CD14-positive monocyte (primary cell): ENCODE data around the gene C20orf141. TPM values are rescaled to one million over a fixed set of nuclear protein-coding genes. Genes with fewer than 3 reads are reported as not detected.

ENCODE experiments used
- DNase-seq, 3 donors: peaks; one replicate each; pipeline ENCODE4 v3.0.0-alpha.2; 2011 to 2022
- H2AFZ ChIP-seq: 2 replicates; pipeline ENCODE4 v1.6.0; 2012; ENCODE audit warnings: mild to moderate bottlenecking, low read depth, low read length, inconsistent platforms; ENCODE audit not compliant: insufficient read depth, poor library complexity, severe bottlenecking
- H3K27ac ChIP-seq, 2 donors: 1 replicate in 1 of 2; 2 replicates in 1 of 2; pipeline ENCODE4 v1.5.1; 2012 to 2013; ENCODE audit warnings: low read length in 2 of 2, control low read depth in 1 of 2, inconsistent platforms in 1 of 2, low read depth in 1 of 2, mild to moderate bottlenecking in 1 of 2
- H3K27me3 ChIP-seq, 2 donors: one replicate each; pipeline versions ENCODE4 v1.6.0 to v1.6.1; 2011 to 2013; ENCODE audit warnings: low read length in 2 of 2; ENCODE audit not compliant: control insufficient read depth in 2 of 2, insufficient read depth in 2 of 2
- H3K36me3 ChIP-seq, 2 donors: replicated peaks in 1 of 2; 1 replicate in 1 of 2; 2 replicates in 1 of 2; pipeline versions ENCODE4 v1.5.1 to v1.6.1; 2012 to 2013; ENCODE audit warnings: low read length in 2 of 2, control low read depth in 1 of 2, inconsistent platforms in 1 of 2, mild to moderate bottlenecking in 1 of 2; ENCODE audit not compliant: insufficient read depth in 2 of 2, control insufficient read depth in 1 of 2
- H3K4me1 ChIP-seq, 2 donors: 1 replicate in 1 of 2; 2 replicates in 1 of 2; pipeline versions ENCODE4 v1.5.1 to v1.6.1; 2012 to 2013; ENCODE audit warnings: low read length in 2 of 2, control low read depth in 1 of 2, inconsistent platforms in 1 of 2, mild to moderate bottlenecking in 1 of 2, moderate library complexity in 1 of 2; ENCODE audit not compliant: insufficient read depth in 2 of 2, control insufficient read depth in 1 of 2
- H3K4me2 ChIP-seq: replicated peaks from 2 replicates; pipeline ENCODE3; 2012; ENCODE audit warnings: low read length, moderate library complexity, mild to moderate bottlenecking; ENCODE audit not compliant: poor library complexity, severe bottlenecking; ENCODE audit errors: extremely low read depth
- H3K4me3 ChIP-seq, 3 experiments: fragments of 200-600 bp in 1 of 3; sonication (generic) in 1 of 3; replicated peaks in 1 of 3; 1 replicate in 2 of 3; 2 replicates in 1 of 3; pipeline ENCODE4 v1.5.1; 2011 to 2013; ENCODE audit warnings: low read length in 3 of 3, mild to moderate bottlenecking in 3 of 3, control low read depth in 2 of 3, low read depth in 2 of 3, inconsistent platforms in 1 of 3, moderate library complexity in 1 of 3
- H3K79me2 ChIP-seq: 2 replicates; pipeline ENCODE4 v1.6.0; 2012; ENCODE audit warnings: mild to moderate bottlenecking, control low read depth, inconsistent platforms, low read length, moderate library complexity; ENCODE audit not compliant: insufficient read depth
- H3K9ac ChIP-seq: 2 replicates; pipeline ENCODE4 v1.6.0; 2017; ENCODE audit warnings: low read length, mild to moderate bottlenecking; ENCODE audit not compliant: insufficient read depth, poor library complexity, severe bottlenecking
- H3K9me3 ChIP-seq, 2 donors: replicated peaks in 1 of 2; 1 replicate in 1 of 2; 2 replicates in 1 of 2; pipeline versions ENCODE4 v1.5.1 to v1.6.1; 2012 to 2013; ENCODE audit warnings: low read length in 2 of 2, control low read depth in 1 of 2; ENCODE audit not compliant: control insufficient read depth in 1 of 2, insufficient read depth in 1 of 2
- H4K20me1 ChIP-seq: 2 replicates; pipeline ENCODE4 v1.6.0; 2012; ENCODE audit warnings: mild to moderate bottlenecking, low read length, control low read depth, moderate library complexity; ENCODE audit not compliant: insufficient read depth
- H3K27ac Mint-ChIP-seq, 7 donors: one replicate each; pipeline ENCODE4 v1.8.0; 2020; ENCODE audit warnings: mild to moderate bottlenecking in 7 of 7, mixed read lengths in 7 of 7, moderate library complexity in 6 of 7, inconsistent platforms in 2 of 7
- H3K27me3 Mint-ChIP-seq, 3 donors: one replicate each; pipeline ENCODE4 v1.8.0; 2021 to 2022; ENCODE audit warnings: low read depth in 3 of 3, mild to moderate bottlenecking in 3 of 3, mixed read lengths in 3 of 3, moderate library complexity in 3 of 3, inconsistent platforms in 1 of 3
- H3K36me3 Mint-ChIP-seq, 2 donors: one replicate each; pipeline ENCODE4 v1.8.0; 2020; ENCODE audit warnings: mixed read lengths in 2 of 2, inconsistent platforms in 1 of 2, mild to moderate bottlenecking in 1 of 2
- H3K4me1 Mint-ChIP-seq: one replicate; pipeline ENCODE4 v1.8.0; 2020; ENCODE audit warnings: mild to moderate bottlenecking, mixed read lengths
- H3K4me3 Mint-ChIP-seq, 2 donors: one replicate each; pipeline ENCODE4 v1.8.0; 2020; ENCODE audit warnings: mild to moderate bottlenecking in 2 of 2, mixed read lengths in 2 of 2, moderate library complexity in 1 of 2
- H3K9me3 Mint-ChIP-seq, 7 donors: one replicate each; pipeline ENCODE4 v1.8.0; 2020 to 2022; ENCODE audit warnings: mixed read lengths in 7 of 7, mild to moderate bottlenecking in 6 of 7, moderate library complexity in 6 of 7, inconsistent platforms in 2 of 7
- CTCF ChIP-seq: fragments of 200-600 bp; IDR thresholded peaks from one replicate; pipeline ENCODE4 v1.8.0; 2022; ENCODE audit warnings: antibody characterized with exemption, mild to moderate bottlenecking
- WGBS: methylation state at CpG from one replicate; pipeline ENCODE4 v1.1.5; 2013; ENCODE audit warnings: missing lambda C conversion rate; ENCODE audit not compliant: insufficient coverage; 5-methylcytosine and 5-hydroxymethylcytosine counted together
- intact Hi-C, 2 donors: fragments of 100-400 bp; cut with micrococcal nuclease; formaldehyde crosslinking; loops; one replicate each; pipeline versions ENCODE4 v1.15.0 to v1.15.1; 2023
- polyA plus RNA-seq, 3 donors: library from polyadenylated mRNA; depleted of rRNA in 1 of 3; unstranded in 2 of 3; stranded (reverse) in 1 of 3; fragments of 300-500 nt in 2 of 3; fragments of >200 nt in 1 of 3; fragmentation: Illumina TruSeq in 2 of 3; gene quantifications; 1 replicate in 2 of 3; 2 replicates in 1 of 3; pipeline ENCODE4 v1.2.3, GENCODE V29; 2012 to 2021

Gene C20orf141
- polyA plus RNA-seq, 3 donors: not detected

DNA sequence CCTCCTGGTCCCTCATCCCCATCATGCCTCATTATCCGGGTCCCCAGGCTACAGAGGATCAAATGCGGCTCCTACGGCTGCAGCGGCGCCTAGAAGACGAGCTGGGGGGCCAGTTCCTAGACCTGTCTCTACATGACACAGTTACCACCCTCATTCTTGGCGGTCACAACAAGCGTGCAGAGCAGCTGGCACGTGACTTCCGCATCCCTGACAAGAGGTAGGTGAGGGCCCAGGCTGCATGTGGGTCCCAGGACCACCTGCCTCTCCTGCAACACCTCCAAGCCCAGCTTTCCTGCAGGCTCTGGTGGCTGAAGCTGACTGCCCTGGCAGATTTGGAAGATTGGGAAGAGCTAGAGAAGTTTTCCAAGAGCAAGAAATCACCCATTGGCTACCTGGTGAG, 50.3 kb downstream of the C20orf141 start:
- H3K27ac ChIP-seq: no peak overlapping the region
- H3K4me2 ChIP-seq: no peak overlapping the region
- H3K4me1 ChIP-seq: peaks cover 10 to 13% of the 10 kb centered on the region in 2 donors
- H3K27me3 Mint-ChIP-seq: peaks cover 0 to 3% (median 2%) of the 10 kb centered on the region in 3 donors
- H3K9me3 Mint-ChIP-seq: no peaks in the 10 kb centered on the region
- H3K4me3 ChIP-seq: no peak overlapping the region
- H3K27ac Mint-ChIP-seq: peak overlapping the region in 1 of 7 donors; percentile 14
- H3K9ac ChIP-seq: no peak overlapping the region
- H3K79me2 ChIP-seq: no peaks in the 10 kb centered on the region
- intact Hi-C loops: no loop called here
- no peaks in the 10 kb centered on the region for H3K27me3 ChIP-seq
- peaks cover 61 to 71% of the 10 kb centered on the region in 2 donors for H3K36me3 ChIP-seq
- H3K4me3 Mint-ChIP-seq: peak overlapping the region in 1 of 2 donors; percentile 24
- WGBS: 98% methylated on average over 10 of the region's 10 CpGs
- no peak overlapping the region for H2AFZ ChIP-seq
- H3K36me3 Mint-ChIP-seq: peaks cover 59 to 75% of the 10 kb centered on the region in 2 donors
- H3K9me3 ChIP-seq: no peaks in the 10 kb centered on the region
- peaks cover 17% of the 10 kb centered on the region for H3K4me1 Mint-ChIP-seq
- TF ChIP-seq CTCF: no peak
- DNase-seq: no peak
- H4K20me1 ChIP-seq: no peaks in the 10 kb centered on the region

Other genes with a start within 250 kb of the C20orf141 start
- gene NOP56, start 162.4 kb upstream of the C20orf141 start, polyA plus RNA-seq: 100 to 1,000 TPM in 1 of 3 donors, 10 to 100 TPM in 2; 27.3 to 102 (median 33.1) TPM
- gene IDH3B, start 150.8 kb upstream of the C20orf141 start, polyA plus RNA-seq: 100 to 1,000 TPM; 102 to 224 (median 103) TPM
- under 1 TPM in 1 of 3 donors, not detected in 2; 0.12 TPM for gene EBF4, start 122.2 kb upstream of the C20orf141 start, polyA plus RNA-seq
- under 1 TPM in 1 of 3 donors, not detected in 2; 0.05 TPM for gene CPXM1, start 14.4 kb upstream of the C20orf141 start, polyA plus RNA-seq
- gene TMEM239, start 1.4 kb downstream of the C20orf141 start, polyA plus RNA-seq: not detected
- gene PCED1A, start 25.7 kb downstream of the C20orf141 start, polyA plus RNA-seq: 10 to 100 TPM in 2 of 3 donors, 1 to 10 TPM in 1; 9.1 to 85.2 (median 10.2) TPM
- gene VPS16, start 25.8 kb downstream of the C20orf141 start, polyA plus RNA-seq: 10 to 100 TPM; 33.3 to 87.0 (median 34.5) TPM
- gene PTPRA, start 58.5 kb downstream of the C20orf141 start, polyA plus RNA-seq: 10 to 100 TPM; 13.0 to 41.9 (median 13.1) TPM
- not detected for gene GNRH2, start 228.6 kb downstream of the C20orf141 start, polyA plus RNA-seq
- 10 to 100 TPM; 19.4 to 36.6 (median 29.8) TPM for gene MRPS26, start 231.1 kb downstream of the C20orf141 start, polyA plus RNA-seq